C4-2B (cell line): ENCODE measurements around the gene CHCT1.

Experiments used
- ZFX ChIP-seq: fragments of 450-650 bp; IDR thresholded peaks from 2 replicates; pipeline ENCODE4 v1.6.1; 2017
- TF ChIP-seq, protein P1 (sequence below): fragments of 450-650 bp; conservative IDR thresholded peaks from 2 replicates; pipeline ENCODE4 v1.5.1; 2017; ENCODE audit warnings: mild to moderate bottlenecking

DNA sequence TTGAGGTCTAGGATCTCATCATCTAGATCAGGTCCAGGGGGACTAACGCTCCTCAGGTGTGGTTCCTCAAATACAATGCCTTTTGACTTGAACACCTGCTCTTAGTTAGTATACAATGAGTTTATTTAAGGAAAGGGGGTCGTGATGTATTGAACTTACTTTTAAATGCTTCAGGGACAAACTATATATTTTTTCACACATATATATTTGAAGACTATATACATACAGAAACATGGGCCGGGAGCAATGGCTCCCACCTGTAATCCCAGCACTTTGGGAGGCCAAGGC is 18.8 kb upstream of the CHCT1 start:
- TF ChIP-seq, protein P1, sequence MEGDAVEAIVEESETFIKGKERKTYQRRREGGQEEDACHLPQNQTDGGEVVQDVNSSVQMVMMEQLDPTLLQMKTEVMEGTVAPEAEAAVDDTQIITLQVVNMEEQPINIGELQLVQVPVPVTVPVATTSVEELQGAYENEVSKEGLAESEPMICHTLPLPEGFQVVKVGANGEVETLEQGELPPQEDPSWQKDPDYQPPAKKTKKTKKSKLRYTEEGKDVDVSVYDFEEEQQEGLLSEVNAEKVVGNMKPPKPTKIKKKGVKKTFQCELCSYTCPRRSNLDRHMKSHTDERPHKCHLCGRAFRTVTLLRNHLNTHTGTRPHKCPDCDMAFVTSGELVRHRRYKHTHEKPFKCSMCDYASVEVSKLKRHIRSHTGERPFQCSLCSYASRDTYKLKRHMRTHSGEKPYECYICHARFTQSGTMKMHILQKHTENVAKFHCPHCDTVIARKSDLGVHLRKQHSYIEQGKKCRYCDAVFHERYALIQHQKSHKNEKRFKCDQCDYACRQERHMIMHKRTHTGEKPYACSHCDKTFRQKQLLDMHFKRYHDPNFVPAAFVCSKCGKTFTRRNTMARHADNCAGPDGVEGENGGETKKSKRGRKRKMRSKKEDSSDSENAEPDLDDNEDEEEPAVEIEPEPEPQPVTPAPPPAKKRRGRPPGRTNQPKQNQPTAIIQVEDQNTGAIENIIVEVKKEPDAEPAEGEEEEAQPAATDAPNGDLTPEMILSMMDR, result no peak
- TF ChIP-seq ZFX, result no peak
